Suppressor macrophage treated with lipopolysaccharide for 1 hour (primary cell): ENCODE measurements around the gene CSTPP1.

ENCODE experiments used
- DNase-seq, 3 donors: peaks; one replicate each; pipeline ENCODE4 v3.0.0-alpha.2; 2020 to 2022

The CSTPP1 gene

GRCh38 chr11:46936138-46937110 lies at the start of gene CSTPP1:
CSTPP1 (plus strand) TSS chr11:46936761; CDS start chr11:46936806, 45 bp downstream.
- DNase-seq, result peak; percentile 93 to 97 (median 96)

- DNase-seq, result no peak
These were observed 47.9 kb upstream of the CSTPP1 start for GRCh38 chr11:46888636-46889035.

- no peak for DNase-seq
These were observed 47.3 kb upstream of the CSTPP1 start for GRCh38 chr11:46889251-46889650.

- DNase-seq, result peak; percentile 86 to 91 (median 87)
These were observed 46.7 kb upstream of the CSTPP1 start for GRCh38 chr11:46889689-46890475.

- no peak for DNase-seq
These were observed 45.9 kb upstream of the CSTPP1 start for GRCh38 chr11:46890665-46891064.

- DNase-seq, result no peak
These were observed 44.5 kb upstream of the CSTPP1 start for GRCh38 chr11:46892109-46892508.

GRCh38 chr11:46892838-46893237 lies 43.7 kb upstream of the CSTPP1 start:
- no peak for DNase-seq

GRCh38 chr11:46894506-46894905 lies 42.1 kb upstream of the CSTPP1 start:
- DNase-seq, result no peak

GRCh38 chr11:46894961-46895360 lies 41.6 kb upstream of the CSTPP1 start:
- no peak for DNase-seq

- DNase-seq, result no peak
These were observed 40.7 kb upstream of the CSTPP1 start for GRCh38 chr11:46895821-46896220.

- peak; percentile 71 to 84 (median 76) for DNase-seq
These were observed 39.7 kb upstream of the CSTPP1 start for GRCh38 chr11:46896719-46897406.

- DNase-seq, result no peak
These were observed 38.0 kb upstream of the CSTPP1 start for GRCh38 chr11:46898396-46899095.

- no peak for DNase-seq
These were observed 37.0 kb upstream of the CSTPP1 start for GRCh38 chr11:46899501-46900025.

- DNase-seq, result no peak
These were observed 36.3 kb upstream of the CSTPP1 start for GRCh38 chr11:46900091-46900746.

GRCh38 chr11:46901156-46901555 lies 35.4 kb upstream of the CSTPP1 start:
- DNase-seq, result no peak

GRCh38 chr11:46902694-46903093 lies 33.9 kb upstream of the CSTPP1 start:
- DNase-seq, result no peak

- no peak for DNase-seq
These were observed 32.7 kb upstream of the CSTPP1 start for GRCh38 chr11:46903846-46904245.

- DNase-seq, result no peak
These were observed 30.8 kb upstream of the CSTPP1 start for GRCh38 chr11:46905806-46906205.

- no peak for DNase-seq
These were observed 29.9 kb upstream of the CSTPP1 start for GRCh38 chr11:46906609-46907041.

GRCh38 chr11:46907606-46908005 lies 29.0 kb upstream of the CSTPP1 start:
- DNase-seq, result no peak

GRCh38 chr11:46912526-46913150 lies 23.9 kb upstream of the CSTPP1 start:
- no peak for DNase-seq
